Fibroblast of the aortic adventitia (primary cell): ENCODE measurements around the gene TCEAL3. TPM values are rescaled to one million over a fixed set of nuclear protein-coding genes. Genes with fewer than 3 reads are reported as not detected.
"Not testable (repeated sequence)": the region's sequence is repeated elsewhere in the genome, so short reads cannot be mapped to it uniquely, and the experiment has no call there.

Experiments
- DNase-seq: peaks from one replicate; pipeline ENCODE4 v3.0.0-alpha.2; 2010; ENCODE audit warnings: low read depth
- H3K4me3 ChIP-seq: 2 replicates; pipeline ENCODE4 v1.5.1; 2011; ENCODE audit warnings: low read depth, mild to moderate bottlenecking, control low read depth, low read length, moderate library complexity
- CTCF ChIP-seq: IDR thresholded peaks from 2 replicates; pipeline ENCODE4 v1.5.1; 2011; ENCODE audit warnings: mild to moderate bottlenecking, low read length, control low read depth, inconsistent platforms; ENCODE audit not compliant: insufficient read depth
- total RNA-seq: library from RNA; depleted of rRNA; stranded (reverse); fragments of >200 nt; gene quantifications from 2 replicates; pipeline ENCODE4 v1.2.3, GENCODE V29; 2012; ENCODE audit warnings: low replicate concordance

The TCEAL3 gene
- total RNA-seq, 1 donor: 13.2 TPM

- no peak overlapping the region for H3K4me3 ChIP-seq
- no peak for DNase-seq
- TF ChIP-seq CTCF: no peak
Observed at GRCh38 chrX:103651151-103651773, 43.5 kb downstream of the TCEAL3 start.

GRCh38 chrX:103655230-103656000 is 47.7 kb downstream of the TCEAL3 start:
- DNase-seq: peak; percentile 50

GRCh38 chrX:103656617-103657016 is 48.9 kb downstream of the TCEAL3 start:
- TF ChIP-seq CTCF: no peak
- DNase-seq: peak; percentile 67
- H3K4me3 ChIP-seq: no peak overlapping the region

More at GRCh38 chrX:103655230-103656000, 47.7 kb downstream of the TCEAL3 start:
- H3K4me3 ChIP-seq: not testable (repeated sequence)

- H3K4me3 ChIP-seq: not testable (repeated sequence)
- peak; percentile 9 for DNase-seq
Observed at GRCh38 chrX:103657066-103657465, 49.3 kb downstream of the TCEAL3 start.

GRCh38 chrX:103658681-103659433 is 51.1 kb downstream of the TCEAL3 start:
- DNase-seq: no peak
- TF ChIP-seq CTCF: no peak

GRCh38 chrX:103659460-103659859 is 51.7 kb downstream of the TCEAL3 start:
- DNase-seq, H3K4me3 ChIP-seq: not testable (repeated sequence)

More at GRCh38 chrX:103658681-103659433, 51.1 kb downstream of the TCEAL3 start:
- H3K4me3 ChIP-seq: no peak overlapping the region

Other genes starting within 250 kb of the TCEAL3 start
- gene BEX3, start 231.4 kb upstream of the TCEAL3 start, total RNA-seq: 222 and 678 TPM in 2 replicates
- 0.27 and 0.57 TPM in 2 replicates for gene RAB40A, start 88.5 kb upstream of the TCEAL3 start, total RNA-seq
- gene TCEAL4, start 22.4 kb upstream of the TCEAL3 start, total RNA-seq: 47.1 and 100 TPM in 2 replicates
- 38.2 and 113 TPM in 2 replicates for gene TCEAL1, start 21.0 kb downstream of the TCEAL3 start, total RNA-seq
- gene MORF4L2, start 78.7 kb downstream of the TCEAL3 start, total RNA-seq: 641 and 741 TPM in 2 replicates
- gene TMEM31, start 102.9 kb downstream of the TCEAL3 start, total RNA-seq: not detected in 2 replicates
- 2.3 TPM in 1 of 2 replicates, not detected in the other for gene PLP1, start 168.9 kb downstream of the TCEAL3 start, total RNA-seq
- 1.9 and 2.6 TPM in 2 replicates for gene RAB9B, start 224.3 kb downstream of the TCEAL3 start, total RNA-seq